Mucosa of descending colon (tissue), 3 donors: ENCODE results near the gene NLGN3. TPM values are rescaled to one million over a fixed set of nuclear protein-coding genes. Genes with fewer than 3 reads are reported as not detected.

Experiments used
- ATAC-seq: fragments of 200-7000 bp; cut with Tn5 transposase; one replicate; pipeline ENCODE4 v1.9.1; 2020; ENCODE audit warnings: mild to moderate bottlenecking, moderate library complexity
- DNase-seq, 3 donors: peaks; one replicate each; pipeline ENCODE4 v3.0.0-alpha.2; 2020
- H3K36me3 ChIP-seq: fragments of 200-600 bp; one replicate; pipeline ENCODE4 v1.8.0; 2021; ENCODE audit warnings: low read depth, mild to moderate bottlenecking
- H3K4me1 ChIP-seq: fragments of 200-600 bp; one replicate; pipeline ENCODE4 v1.8.0; 2021; ENCODE audit warnings: low read depth, mild to moderate bottlenecking
- H3K4me3 ChIP-seq: fragments of 200-600 bp; one replicate; pipeline ENCODE4 v1.8.0; 2021; ENCODE audit warnings: mild to moderate bottlenecking
- H3K9me3 ChIP-seq: fragments of 200-600 bp; one replicate; pipeline ENCODE4 v1.8.0; 2021; ENCODE audit warnings: mild to moderate bottlenecking
- CTCF ChIP-seq: fragments of 200-600 bp; IDR thresholded peaks from one replicate; pipeline ENCODE4 v1.8.0; 2022; ENCODE audit warnings: antibody characterized with exemption, mild to moderate bottlenecking
- intact Hi-C, 2 donors: fragments of 100-400 bp; cut with DNase I in 1 of 2; cut with micrococcal nuclease in 1 of 2; formaldehyde crosslinking; loops; one replicate each; pipeline versions ENCODE4 v1.11.0 to v1.11.1; 2022; cut with DNase I, micrococcal nuclease
- total RNA-seq, 3 donors: library from RNA; stranded (reverse); fragmentation: NEBNext Ultra II Directional in 2 of 3; extraction: Animal tissue kit (Norgen Biotek cat#: 25700) in 2 of 3; gene quantifications; one replicate each; pipeline versions ENCODE4 v1.2.1 to v1.2.4, GENCODE V29; 2021 to 2023
- donor health status: DM: no; HTN: no; CAD: no; lungs with moderate emphysema.
- donor health status: DM: no; HTN: no; CAD: no.
- donor health status: DM: no; HTN: yes; CAD: no.

NLGN3 gene
- total RNA-seq, 3 donors from 2014 or later: 0.46 to 3.1 (median 0.94) TPM

- Histone ChIP-seq H3K9me3 (no peaks in the 10 kb centered on the region), H3K4me1 (no peaks in the 10 kb centered on the region), H3K36me3 (no peaks in the 10 kb centered on the region), H3K4me3 (no peak overlapping the region)
- DNase-seq (peak; percentile 57 to 70 (median 65)), ATAC-seq (peak; percentile 22)
- intact Hi-C loops: no loop called here
- TF ChIP-seq CTCF: no peak
These were observed 46.3 kb upstream of the NLGN3 start for GRCh38 chrX:71098302-71098701.

- ATAC-seq: no peak
- Histone ChIP-seq H3K4me3 (no peak overlapping the region), H3K9me3 (no peaks in the 10 kb centered on the region), H3K4me1 (no peaks in the 10 kb centered on the region), H3K36me3 (no peaks in the 10 kb centered on the region)
- no peak for TF ChIP-seq CTCF
- intact Hi-C loops: no loop called here
- no peak for DNase-seq
These were observed 45.6 kb upstream of the NLGN3 start for GRCh38 chrX:71098951-71099506.

GRCh38 chrX:71099736-71100135, 44.9 kb upstream of the NLGN3 start:
- intact Hi-C loops: no loop called here
- no peak for DNase-seq
- ATAC-seq: no peak
- Histone ChIP-seq H3K36me3 (no peaks in the 10 kb centered on the region), H3K4me1 (no peaks in the 10 kb centered on the region), H3K4me3 (no peak overlapping the region), H3K9me3 (no peaks in the 10 kb centered on the region)
- no peak for TF ChIP-seq CTCF

GRCh38 chrX:71100581-71101505, 43.8 kb upstream of the NLGN3 start:
- no peak for DNase-seq
- H3K36me3 ChIP-seq: no peaks in the 10 kb centered on the region
- no peak overlapping the region for H3K4me3 ChIP-seq
- H3K9me3 ChIP-seq: no peaks in the 10 kb centered on the region
- TF ChIP-seq CTCF: no peak
- no peak for ATAC-seq
- intact Hi-C loops: no loop called here
- H3K4me1 ChIP-seq: no peaks in the 10 kb centered on the region

- Histone ChIP-seq H3K4me1 (no peaks in the 10 kb centered on the region), H3K9me3 (no peaks in the 10 kb centered on the region), H3K4me3 (no peak overlapping the region), H3K36me3 (no peaks in the 10 kb centered on the region)
- no peak for DNase-seq
- no peak for ATAC-seq
- no peak for TF ChIP-seq CTCF
- intact Hi-C loops: no loop called here
These were observed 42.3 kb upstream of the NLGN3 start for GRCh38 chrX:71102292-71102691.
